ENCODE data around the gene SGTA.

GRCh38 chr19:2735374-2735773, 47.7 kb downstream of the SGTA start:
- TF ChIP-seq CTCF (IDR thresholded peaks at IDR 0.05) (no peak), POLR2A (IDR thresholded peaks at IDR 0.05) (no peak)

Data from prostate gland (tissue), 2 donors.